A549 (cell line): Measurements from ENCODE around the gene GFM2.

Experiments used
- CBX8 ChIP-seq: fragments of 200-600 bp; sonication (generic); IDR thresholded peaks from 2 replicates; pipeline ENCODE4 v1.6.1; 2016
- JUNB ChIP-seq: fragments of >200 bp; sonication (Bioruptor Twin); formaldehyde crosslinking; IDR thresholded peaks from 2 replicates; pipeline ENCODE4 v1.6.1; 2016
- NPAS2 ChIP-seq: fragments of 250-450 bp; sonication (Bioruptor Pico); IDR thresholded peaks from 2 replicates; pipeline ENCODE4 v1.8.0; 2022; ENCODE audit warnings: mild to moderate bottlenecking, moderate library complexity, borderline replicate concordance
- POLR2A ChIP-seq: IDR thresholded peaks from 2 replicates; pipeline ENCODE4 v1.6.1; 2012; ENCODE audit warnings: mild to moderate bottlenecking, low read length
- RFX5 ChIP-seq: fragments of 450-650 bp; IDR thresholded peaks from 2 replicates; pipeline ENCODE4 v1.7.1; 2014; ENCODE audit warnings: antibody characterized with exemption, mild to moderate bottlenecking, moderate library complexity
- TF ChIP-seq, protein P1 (sequence below): IDR thresholded peaks from 2 replicates; pipeline ENCODE4 v1.6.1; 2012
- TF ChIP-seq, protein P2 (sequence below): fragments of >200 bp; sonication (Bioruptor Twin); formaldehyde crosslinking; IDR thresholded peaks from 3 replicates; pipeline ENCODE4 v1.5.1; 2016

DNA sequence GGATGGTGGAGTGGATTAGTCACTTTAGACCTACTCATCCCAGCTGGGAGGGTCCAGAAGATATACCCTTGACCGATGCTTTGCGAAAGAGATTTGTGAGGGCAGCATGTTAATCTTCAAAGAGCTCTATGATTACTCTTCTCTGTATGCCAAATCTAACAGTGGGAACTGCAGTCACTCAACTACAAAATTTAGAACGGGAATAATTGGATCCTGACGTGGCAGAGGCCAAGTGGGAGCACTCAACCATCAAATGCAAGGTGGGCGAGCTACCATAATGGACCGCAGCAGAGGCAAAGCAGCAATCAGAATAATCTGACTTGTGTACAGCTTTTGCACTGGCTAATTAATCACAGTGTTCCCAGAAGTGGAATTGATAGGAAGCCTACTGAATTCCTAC, 20.5 kb upstream of the GFM2 start:
- no peak for TF ChIP-seq CBX8
- TF ChIP-seq, protein P1, sequence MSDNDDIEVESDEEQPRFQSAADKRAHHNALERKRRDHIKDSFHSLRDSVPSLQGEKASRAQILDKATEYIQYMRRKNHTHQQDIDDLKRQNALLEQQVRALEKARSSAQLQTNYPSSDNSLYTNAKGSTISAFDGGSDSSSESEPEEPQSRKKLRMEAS: no peak
- no peak for TF ChIP-seq RFX5
- TF ChIP-seq, protein P2, sequence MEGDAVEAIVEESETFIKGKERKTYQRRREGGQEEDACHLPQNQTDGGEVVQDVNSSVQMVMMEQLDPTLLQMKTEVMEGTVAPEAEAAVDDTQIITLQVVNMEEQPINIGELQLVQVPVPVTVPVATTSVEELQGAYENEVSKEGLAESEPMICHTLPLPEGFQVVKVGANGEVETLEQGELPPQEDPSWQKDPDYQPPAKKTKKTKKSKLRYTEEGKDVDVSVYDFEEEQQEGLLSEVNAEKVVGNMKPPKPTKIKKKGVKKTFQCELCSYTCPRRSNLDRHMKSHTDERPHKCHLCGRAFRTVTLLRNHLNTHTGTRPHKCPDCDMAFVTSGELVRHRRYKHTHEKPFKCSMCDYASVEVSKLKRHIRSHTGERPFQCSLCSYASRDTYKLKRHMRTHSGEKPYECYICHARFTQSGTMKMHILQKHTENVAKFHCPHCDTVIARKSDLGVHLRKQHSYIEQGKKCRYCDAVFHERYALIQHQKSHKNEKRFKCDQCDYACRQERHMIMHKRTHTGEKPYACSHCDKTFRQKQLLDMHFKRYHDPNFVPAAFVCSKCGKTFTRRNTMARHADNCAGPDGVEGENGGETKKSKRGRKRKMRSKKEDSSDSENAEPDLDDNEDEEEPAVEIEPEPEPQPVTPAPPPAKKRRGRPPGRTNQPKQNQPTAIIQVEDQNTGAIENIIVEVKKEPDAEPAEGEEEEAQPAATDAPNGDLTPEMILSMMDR: no peak
- no peak for TF ChIP-seq JUNB
- TF ChIP-seq POLR2A: no peak
- TF ChIP-seq NPAS2 (CRISPR knock-in tag): no peak
